Neural cell (in vitro differentiated cells): ENCODE measurements around the gene ZNF641. TPM values are rescaled to one million over a fixed set of nuclear protein-coding genes. Genes with fewer than 3 reads are reported as not detected.

Experiments used
- polyA plus RNA-seq: library from polyadenylated mRNA; depleted of rRNA; stranded (reverse); fragments of >200 nt; gene quantifications from 2 replicates; pipeline ENCODE4 v1.2.3, GENCODE V29; 2014
- small RNA-seq, 3 experiments: library from RNA; depleted of rRNA; stranded (forward); fragments of <200 nt; gene quantifications; one replicate each; pipeline ENCODE3, GENCODE V24; 2012

Gene ZNF641
- polyA plus RNA-seq, 1 donor from 2014 or later: 41.6 TPM

Small RNAs within 50 kb of the gene (small RNA-seq; reads per million reads assigned to genes)
- gene AC024257.2: 0 reads per million in 3 experiments

Other genes starting within 250 kb of the ZNF641 start
- 12.3 and 14.0 TPM in 2 replicates for gene SENP1, start 244.8 kb downstream of the ZNF641 start, polyA plus RNA-seq
- gene PFKM, start 231.6 kb downstream of the ZNF641 start, polyA plus RNA-seq: 122 and 137 TPM in 2 replicates
- 41.7 and 54.8 TPM in 2 replicates for gene ASB8, start 193.4 kb downstream of the ZNF641 start, polyA plus RNA-seq
- gene CCDC184, start 167.3 kb downstream of the ZNF641 start, polyA plus RNA-seq: 35.3 and 40.2 TPM in 2 replicates
- gene OR10AD1, start 147.6 kb downstream of the ZNF641 start, polyA plus RNA-seq: not detected in 2 replicates
- not detected in 2 replicates for gene ANP32D, start 121.6 kb upstream of the ZNF641 start, polyA plus RNA-seq
- not detected in 2 replicates for gene C12orf54, start 131.6 kb upstream of the ZNF641 start, polyA plus RNA-seq
- gene OR8S1, start 174.7 kb upstream of the ZNF641 start, polyA plus RNA-seq: not detected in 2 replicates
- gene LALBA, start 219.1 kb upstream of the ZNF641 start, polyA plus RNA-seq: not detected in 2 replicates